NCI-H1105 treated with DMSO at 0.1 percent for 48 hours (cell line): ENCODE results near the gene TKT.
"Not testable (repeated sequence)": the region's sequence is repeated elsewhere in the genome, so short reads cannot be mapped to it uniquely, and the experiment has no call there.

ENCODE experiments used
- DNase-seq: peaks from one replicate; lab custom pipeline; 2025; lab: John Stamatoyannopoulos, UW

The TKT gene

DNA sequence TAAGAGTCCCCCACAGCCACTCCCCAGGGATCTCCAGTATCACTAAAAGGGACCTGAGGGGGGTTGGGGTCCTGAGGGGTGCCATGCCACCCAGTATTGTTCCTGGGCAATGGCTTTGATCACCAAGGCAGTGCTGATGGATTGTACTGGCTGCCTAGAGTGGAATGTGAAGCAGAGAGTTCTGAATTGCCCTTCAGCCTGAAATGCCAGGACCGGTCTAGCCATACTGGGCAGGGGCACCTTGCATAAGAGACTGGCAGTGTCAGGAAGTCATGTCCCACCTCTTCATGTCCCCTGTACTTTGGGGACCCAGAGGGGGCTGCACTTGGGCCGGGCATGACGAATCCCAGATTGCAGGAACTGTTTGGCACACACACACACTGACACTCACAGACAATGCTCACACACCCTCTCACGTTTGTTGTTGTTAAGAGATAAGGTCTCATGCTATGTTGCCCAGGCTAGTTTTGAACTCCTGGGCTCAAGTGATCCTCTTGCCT lies 4.5 kb upstream of the TKT start:
- DNase-seq = no peak

DNA sequence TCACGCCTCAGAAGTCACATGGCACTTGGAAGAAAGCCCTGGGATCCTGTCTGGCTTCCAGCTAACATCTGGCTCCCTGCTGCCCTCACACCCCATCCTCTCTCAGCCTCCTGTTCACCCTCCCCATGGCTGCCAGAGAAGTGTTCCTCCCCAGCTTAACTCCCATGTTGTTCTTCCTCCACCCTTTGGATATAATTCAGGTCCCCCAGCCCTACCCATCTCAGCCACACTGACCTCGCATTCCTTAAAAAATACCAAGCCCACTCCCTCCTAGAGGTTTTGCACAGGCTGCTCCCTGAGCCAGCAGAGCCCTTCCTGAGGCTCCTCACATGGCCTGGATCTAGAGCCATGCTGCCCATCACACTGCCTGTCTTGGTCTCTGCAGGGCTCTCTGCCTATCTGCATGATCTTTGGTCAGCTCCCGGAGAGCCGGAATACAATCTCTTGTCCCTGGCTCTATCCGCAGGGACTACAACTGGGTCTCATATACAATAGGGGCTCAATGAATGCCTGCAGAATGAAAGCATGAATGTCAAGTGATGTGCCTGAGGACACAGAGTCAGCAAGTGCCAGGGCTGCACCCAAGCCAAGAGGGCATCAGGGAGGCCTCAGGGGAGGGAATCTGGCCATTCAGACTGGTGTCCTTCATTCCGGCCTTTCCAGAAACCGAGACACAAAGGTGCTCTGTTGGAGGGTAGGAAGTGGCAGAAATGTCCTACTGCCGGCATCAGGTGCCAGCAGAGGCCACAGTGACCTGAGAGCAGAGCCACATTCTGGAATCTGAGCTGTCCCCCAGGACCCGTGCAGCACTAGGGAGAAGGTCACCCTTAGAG lies 3.8 kb upstream of the TKT start:
- DNase-seq = no peak

DNA sequence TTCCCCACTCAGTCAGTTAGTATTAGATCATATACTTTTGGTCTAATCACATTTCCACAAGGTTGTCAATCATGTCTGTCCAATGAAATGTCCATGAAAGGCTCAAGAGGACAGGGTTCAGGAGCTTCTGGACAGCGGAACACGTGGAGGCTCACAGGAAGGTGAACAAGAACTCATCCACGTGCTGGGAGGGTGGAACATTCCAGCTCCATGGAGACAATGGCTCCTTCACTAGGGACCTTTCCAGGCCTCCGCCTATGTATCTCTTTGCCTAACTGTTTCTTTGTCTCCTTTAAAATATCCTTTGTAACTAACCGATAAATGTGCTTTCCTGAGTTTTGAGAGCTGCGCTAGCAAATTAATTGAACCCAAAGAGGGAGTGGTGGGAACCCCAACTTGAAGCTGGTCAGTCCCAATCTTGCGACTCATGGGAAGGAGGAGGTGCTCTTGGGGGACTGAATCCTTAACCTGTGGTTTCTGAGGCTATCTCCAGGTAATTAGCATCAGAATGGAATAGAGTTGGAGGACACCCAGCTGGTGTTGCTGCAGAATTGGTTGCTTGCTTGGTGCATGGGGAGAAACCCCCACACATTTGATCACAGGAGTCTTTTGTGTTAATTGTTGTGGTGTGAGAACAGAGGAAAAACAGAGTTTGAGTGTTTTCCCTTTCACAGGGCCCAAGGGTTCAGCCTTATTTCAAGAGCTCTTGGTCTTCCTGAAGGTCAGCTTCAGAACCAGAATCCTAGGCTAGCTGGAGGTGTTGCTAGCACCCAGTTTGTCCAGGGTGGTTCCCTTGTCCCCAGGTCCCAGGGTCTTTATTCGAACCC lies 3.0 kb upstream of the TKT start:
- no peak for DNase-seq

DNA sequence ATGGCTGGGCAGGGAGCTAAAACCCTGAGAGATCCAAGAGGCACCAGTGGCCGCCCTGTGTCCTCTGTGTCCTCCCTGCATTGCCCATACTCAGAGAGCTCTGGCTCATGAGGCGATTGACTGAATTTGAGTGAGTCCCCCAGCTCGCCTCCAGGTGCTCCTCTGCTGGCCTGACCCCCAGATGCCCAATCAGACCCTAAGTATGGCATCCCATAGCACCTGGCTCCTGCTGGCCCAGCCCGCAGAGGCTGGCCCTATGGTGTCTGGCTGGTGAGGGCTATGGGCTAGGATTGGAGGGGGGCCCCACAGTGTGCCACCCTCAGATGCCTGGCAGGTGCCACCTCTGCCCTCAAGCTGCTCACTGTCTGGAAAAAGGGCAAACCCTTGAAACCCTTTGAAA lies 1.6 kb upstream of the TKT start:
- no peak for DNase-seq

DNA sequence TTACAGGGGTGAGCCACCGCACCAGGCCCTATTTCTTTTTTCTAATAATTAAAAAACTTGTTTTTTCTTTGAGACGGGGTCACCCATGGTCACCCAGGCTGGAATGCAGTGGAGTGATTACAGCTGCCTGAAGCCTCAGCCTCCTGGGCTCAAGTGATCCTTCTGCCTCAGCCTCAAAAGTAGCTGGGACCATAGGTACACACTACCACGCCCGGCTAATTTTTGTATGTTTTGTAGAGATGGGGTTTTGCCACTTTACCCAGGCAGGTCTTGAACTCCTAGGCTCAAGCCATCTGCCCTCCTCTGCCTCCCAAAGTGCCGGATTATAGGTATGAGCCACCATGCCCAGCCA lies 858 bp upstream of the TKT start:
- no peak for DNase-seq

DNA sequence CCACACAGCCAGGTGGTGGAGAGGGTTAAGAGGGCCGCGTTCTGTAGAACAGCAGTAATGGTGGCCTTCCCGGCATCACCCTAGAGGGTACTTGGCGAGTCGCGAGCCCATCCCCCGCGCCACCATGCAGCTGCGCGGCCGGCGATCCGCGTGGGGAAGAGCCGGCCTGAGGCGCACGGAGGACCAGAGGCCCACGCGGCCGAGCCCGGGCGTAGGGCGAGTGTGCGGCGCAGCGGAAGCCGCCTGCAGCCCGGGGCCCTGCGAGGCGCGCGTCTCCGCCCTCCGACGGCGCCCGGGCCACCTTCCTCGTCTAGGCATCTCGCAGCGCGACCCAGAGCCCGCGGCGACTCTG lies 423 bp downstream of the TKT start:
- peak; percentile 49 for DNase-seq

DNA sequence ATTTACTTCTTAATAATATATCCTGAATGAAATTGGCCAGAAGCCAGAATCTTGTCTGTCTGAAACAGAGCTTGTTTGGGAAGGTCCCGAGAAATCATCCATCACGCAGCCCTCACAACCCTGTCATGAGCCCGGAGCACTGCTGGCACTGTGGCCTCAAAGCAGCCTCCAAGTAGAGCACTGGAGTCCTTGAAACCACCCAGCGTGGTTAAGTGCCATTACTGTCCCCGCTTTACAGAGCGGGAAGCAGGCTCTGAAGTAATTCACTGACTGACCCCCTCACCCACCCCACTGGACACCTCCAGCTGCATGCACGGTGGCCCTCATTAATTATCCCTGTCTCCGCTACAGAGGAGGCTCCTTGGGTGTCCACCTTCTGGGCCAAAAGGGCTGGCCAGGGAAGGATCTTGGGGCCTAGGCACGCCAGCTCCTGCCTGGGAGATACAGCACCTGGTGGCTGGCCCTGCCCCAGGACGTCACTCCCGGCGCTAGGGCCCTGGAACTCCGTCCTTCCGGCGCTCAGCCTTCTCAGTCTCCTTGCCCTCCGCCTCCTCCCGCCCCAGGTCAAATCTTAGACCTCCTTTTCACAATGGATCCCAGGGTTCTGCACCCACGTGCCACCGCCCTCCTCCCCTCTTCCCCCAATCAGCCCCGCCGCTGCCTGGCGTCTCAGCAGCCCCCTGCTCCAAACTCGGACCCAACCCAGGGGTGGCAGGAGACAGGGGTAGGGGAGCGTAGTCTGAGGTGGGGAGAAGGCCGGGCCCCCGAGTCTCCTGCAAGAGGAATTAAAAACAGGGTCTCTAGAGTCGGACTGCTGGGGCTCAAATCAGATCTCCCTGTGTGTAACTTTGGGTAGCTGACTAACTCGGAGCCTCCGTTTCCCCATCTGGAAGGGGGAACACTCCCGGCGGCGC lies 1.1 kb downstream of the TKT start:
- DNase-seq = peak; percentile 10

DNA sequence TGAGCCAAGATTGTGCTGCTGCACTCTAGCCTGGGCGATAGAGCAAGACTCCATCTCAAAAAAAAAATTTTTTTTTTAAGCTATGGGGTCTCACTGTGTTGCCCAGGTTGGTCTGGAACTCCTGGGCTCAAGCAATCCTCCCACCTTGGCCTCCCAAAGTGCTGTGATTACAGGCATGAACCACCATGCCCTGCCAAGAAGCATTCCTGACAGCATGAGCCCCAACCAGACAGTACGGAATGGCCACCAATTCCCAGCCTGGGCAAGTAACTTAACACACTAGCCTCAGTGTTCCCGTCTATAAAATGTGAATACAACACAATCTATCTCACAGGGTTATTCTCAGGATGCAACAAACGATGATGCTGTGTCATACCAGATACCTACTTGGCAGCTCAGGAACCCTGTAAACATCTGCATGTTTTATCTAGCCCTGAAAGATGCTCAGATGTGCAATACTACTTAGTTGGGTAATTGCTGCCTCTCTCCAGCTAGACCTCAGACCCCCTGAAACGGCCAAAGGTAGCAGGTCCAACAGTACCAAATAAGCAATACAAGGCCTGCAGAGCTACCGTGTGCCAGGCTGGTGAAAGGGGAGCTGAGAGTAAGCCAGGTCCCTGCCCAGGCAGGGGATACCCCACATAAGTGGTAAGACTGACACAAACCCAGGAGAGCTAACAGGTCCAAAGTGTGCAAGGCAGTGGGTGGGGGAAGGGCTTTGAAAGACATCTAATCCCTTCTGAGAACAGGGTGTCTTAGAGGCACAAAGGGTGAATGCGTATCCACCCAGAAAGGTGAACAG lies 1.9 kb downstream of the TKT start:
- no peak for DNase-seq

DNA sequence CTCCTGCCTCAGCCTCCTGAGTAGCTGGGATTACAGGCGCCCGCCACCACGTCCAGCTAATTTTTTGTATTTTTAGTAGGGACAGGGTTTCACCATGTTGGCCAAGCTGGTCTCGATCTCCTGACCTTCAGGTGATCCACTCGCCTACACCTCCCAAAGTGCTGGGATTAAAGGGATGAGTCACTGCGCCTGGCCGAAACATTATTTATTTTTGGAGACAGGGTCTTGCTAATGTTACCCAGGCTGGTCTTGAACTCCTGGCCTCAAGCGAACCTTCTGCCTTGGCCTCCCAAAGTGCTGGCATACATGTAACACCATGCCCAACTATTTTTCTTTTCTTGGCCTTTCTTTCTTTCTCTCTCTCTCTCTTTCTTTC lies 2.9 kb downstream of the TKT start:
- DNase-seq = not testable (repeated sequence)

DNA sequence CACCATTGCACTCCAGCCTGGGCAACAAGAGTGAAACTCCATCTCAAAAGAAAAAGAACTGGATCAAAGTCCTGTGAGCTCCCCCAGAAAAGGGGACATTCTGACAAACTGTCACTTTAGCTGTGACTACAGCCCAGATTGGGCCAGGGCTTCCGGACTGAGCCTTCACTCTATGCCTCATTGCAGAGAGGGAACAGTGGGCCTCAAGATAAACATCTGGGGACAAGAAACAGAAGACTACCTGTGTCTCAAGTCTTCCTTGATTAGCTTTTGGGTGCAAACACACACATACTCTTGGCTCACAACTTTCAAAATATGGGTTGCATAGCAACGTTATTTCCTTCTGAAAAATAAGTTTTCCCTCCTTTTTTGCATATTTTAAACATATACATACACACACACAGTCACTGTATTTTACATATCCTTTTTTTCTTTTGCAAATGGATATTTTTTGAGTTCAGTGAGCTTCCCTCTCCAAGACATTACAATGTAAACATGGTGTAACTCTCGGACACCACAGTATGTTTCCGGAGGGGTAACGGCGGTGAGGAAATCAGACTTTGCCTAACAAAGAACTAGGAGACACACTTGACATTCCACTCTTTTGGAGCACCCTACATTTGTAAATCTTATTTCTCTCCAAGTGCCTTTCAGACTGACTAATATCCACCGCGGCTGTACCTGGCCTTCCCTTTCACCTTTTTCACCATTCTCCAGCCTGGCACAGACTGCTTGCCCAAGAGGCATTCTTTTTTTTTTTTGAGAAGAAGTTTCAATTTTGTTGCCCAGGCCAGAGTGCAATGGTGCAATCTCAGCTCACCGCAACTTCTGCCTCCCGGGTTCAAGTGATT lies 3.5 kb downstream of the TKT start:
- no peak for DNase-seq

DNA sequence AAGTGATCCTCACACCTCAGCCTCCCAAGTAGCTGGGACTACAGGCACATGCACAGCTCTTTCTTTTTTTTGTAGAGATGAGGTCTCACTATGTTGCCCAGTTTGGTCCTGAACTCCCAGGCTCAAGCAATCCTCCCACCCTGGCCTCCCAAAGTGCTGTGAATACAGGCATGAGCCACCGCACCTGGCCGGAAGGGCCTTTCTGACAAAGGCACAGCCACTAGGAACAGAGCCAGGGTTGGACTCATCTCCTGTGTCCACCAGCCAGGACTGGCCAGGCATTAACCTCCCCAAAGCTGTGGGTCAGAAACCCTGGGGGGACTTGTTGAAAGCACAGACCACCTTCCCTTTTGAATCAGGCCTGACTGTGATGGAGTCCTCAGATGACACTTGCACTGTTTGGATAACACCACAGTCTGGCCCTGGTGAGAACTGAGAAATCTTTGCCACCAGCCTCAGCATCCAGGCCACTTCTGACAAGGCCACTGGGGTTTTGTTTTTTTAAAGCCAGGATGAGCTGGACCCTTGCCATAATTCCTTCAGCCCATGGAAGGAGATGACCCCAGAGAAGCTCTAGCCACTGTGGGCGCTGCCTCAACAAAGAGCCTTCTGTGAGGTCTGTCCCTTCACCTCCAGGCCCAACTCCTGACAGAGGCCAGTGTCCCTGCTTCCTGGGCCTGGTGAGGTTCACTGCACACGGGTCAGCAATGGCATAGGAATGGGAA lies 4.8 kb downstream of the TKT start:
- no peak for DNase-seq

DNA sequence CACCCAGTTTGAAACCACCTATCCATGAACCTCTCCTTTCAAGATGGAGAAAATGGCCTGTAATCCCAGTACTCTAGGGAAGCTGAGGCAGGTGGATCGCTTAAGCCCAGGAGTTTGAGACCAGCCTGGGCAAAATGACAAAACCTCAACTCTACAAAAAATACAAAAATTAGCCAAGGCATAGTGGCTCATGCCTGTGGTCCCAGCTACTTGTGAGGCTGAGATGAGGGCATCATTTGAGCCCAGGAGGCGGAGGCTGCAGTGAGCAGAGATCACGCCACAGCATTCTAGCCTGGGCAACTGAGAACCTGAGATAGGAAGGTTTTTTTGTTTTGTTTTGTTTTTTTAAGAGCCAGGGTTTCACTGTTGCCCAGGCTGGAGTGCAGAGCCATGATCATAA lies 5.4 kb downstream of the TKT start:
- DNase-seq = no peak

DNA sequence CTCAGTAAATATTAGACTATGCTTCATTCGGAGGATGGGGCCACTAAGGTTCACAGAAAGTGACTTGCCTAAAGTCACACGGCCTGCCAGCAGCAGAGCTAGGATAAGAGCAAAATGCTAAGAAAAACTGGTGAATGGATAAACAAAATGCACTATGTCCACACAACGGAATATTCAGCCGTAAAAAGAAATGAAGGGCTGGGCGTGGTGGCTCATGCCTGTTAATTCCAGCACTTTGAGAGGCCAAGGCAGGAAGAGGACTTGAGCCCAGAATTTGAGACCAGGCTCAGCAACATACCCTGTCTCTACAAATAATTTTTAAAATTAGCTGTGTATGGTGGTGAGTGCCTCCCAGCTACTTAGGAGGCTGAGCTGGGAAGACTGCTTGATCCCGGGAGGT lies 7.7 kb downstream of the TKT start:
- no peak for DNase-seq

DNA sequence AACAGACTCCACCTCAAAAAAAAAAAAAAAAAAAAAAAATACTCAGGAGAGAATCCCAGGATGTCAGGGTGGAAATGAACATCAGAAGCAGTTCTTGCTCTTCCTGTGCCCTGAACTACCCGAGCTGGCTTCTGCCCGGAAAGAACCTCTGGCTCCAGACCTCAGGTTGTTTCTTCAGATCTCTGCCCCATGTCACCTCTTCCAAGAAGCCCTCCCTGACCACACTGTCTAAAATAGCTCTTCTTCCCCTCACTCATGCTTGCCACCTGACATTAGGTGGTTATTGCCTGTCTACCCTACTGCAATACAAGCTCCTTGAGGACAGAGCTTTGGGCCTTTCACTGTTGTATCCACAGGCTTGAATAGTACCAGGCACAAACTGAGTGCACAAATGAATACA lies 8.2 kb downstream of the TKT start:
- no peak for DNase-seq

DNA sequence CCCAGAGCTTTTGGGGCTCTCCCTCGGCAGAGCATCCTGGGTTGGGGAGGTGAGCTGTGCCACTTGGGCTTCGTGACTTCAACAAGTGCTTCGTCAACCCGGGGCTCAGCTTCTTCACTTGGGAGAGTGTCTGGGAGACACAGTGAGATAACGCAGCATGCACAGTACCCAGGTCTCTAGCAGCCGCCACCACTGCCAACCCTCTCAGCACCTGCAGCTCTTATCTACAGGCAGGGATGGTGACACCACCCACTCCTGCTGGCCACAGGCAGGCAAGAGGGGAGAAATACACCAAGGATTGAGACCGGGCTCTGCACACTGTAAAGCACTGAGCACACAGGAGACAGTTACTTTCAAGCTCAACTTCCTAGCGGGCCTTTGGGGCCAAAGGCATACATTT lies 11.6 kb downstream of the TKT start:
- no peak for DNase-seq

DNA sequence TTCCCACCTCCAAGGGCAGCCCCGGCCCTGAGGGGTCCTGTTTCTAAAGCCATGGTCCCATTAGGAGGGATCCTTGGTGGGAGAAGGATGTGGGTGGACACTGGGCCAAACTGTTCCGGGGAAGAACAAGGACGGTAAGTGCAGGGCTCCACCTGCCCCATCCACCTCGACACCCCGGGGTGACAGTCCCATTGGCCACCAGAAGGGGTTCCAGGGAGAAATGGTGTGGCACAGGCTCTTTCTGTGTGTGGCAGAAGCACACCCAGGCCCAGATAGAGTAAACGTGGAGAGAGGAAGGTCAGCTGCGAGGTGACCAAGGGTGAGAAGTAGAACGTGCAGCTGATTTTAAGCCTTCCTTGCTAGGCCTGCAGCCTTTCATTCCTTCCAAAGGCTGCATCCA lies 12.0 kb downstream of the TKT start:
- no peak for DNase-seq

DNA sequence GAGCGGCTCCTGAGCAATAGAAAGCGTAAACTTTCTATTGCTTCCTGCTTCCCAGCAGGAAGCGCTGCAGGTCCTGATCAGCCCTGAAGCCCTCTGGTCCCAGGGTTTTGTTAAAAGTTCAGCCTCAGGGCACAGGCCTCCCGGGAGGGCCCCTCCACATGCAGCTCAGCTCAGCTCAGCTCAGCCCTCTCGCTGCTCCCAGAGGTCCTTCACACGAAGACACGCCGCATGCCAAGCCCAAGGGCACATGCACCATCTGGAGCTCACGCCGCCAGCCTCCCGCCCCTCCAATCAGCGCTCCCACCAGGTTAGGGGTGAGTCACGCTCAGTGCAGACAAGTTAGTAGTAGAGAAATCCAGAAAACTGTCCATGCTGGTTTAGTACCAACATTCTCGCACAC lies 12.7 kb downstream of the TKT start:
- DNase-seq = no peak

DNA sequence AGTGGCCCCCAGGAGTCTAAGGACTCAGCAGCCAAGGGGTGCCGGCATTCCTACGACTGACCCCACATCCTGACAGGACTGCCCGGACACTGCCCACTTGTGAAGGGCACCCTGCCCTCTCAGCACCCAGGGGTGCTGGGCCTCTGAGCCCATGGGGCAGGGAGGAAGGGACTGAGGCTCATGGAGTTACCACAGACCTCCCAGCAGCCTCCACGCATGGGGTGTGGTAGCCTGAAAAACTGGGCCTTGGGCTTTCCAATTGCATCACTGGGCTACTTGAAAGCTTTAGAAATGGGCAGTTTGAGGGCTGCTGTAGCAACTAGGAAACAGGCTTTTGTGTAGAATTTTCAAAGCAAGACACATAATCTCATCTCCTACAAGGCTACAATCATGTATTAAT lies 13.2 kb downstream of the TKT start:
- DNase-seq = no peak

DNA sequence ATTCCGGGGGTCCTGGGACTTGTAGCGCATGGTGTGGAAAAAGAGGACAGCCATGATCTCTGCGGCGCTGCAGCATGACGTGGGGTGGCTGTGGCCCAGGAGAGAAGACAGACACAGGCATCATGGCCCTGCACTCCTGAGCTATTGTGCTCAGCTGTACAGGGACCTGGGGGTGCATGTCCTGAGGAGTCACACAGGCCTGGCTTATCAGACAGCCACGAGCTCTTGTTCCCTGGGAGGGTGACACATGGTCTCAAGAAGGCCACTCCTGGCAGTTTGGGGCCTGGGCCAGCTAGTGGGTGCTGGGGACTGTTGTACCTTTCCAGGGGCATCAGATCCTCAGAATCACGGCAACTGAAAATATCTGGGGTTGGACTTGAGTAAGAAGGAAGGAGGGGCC lies 13.7 kb downstream of the TKT start:
- DNase-seq = no peak
